Measurements from ENCODE around the gene EFNA5. TPM values are rescaled to one million over a fixed set of nuclear protein-coding genes. Genes with fewer than 3 reads are reported as not detected.

The EFNA5 gene
- total RNA-seq, 1 donor from 2014 or later = 38.9 TPM

GRCh38 chr5:107341376-107342084 is 329.2 kb downstream of the EFNA5 start:
- peaks cover 16% of the 10 kb centered on the region for H3K36me3 Mint-ChIP-seq (ENCODE audit: low read depth)
- H3K27ac Mint-ChIP-seq (ENCODE audit: unreplicated experiment) = no peak overlapping the region
- H3K27me3 Mint-ChIP-seq (ENCODE audit: low read depth) = no peaks in the 10 kb centered on the region
- no peaks in the 10 kb centered on the region for H3K4me1 Mint-ChIP-seq (ENCODE audit: low read depth)
- TF ChIP-seq CTCF (IDR thresholded peaks at IDR 0.05) = no peak
- DNase-seq (ENCODE audit: low spot score) = no peak
- H3K4me3 Mint-ChIP-seq (ENCODE audit: unreplicated experiment) = no peak overlapping the region
- peaks cover 26% of the 10 kb centered on the region for H3K9me3 Mint-ChIP-seq (ENCODE audit: low read depth)

GRCh38 chr5:107340631-107341030 is 330.1 kb downstream of the EFNA5 start:
- H3K27ac Mint-ChIP-seq (ENCODE audit: unreplicated experiment) = no peak overlapping the region
- DNase-seq (ENCODE audit: low spot score) = no peak
- no peaks in the 10 kb centered on the region for H3K4me1 Mint-ChIP-seq (ENCODE audit: low read depth)
- peaks cover 19% of the 10 kb centered on the region for H3K9me3 Mint-ChIP-seq (ENCODE audit: low read depth)
- H3K4me3 Mint-ChIP-seq (ENCODE audit: unreplicated experiment) = no peak overlapping the region
- no peaks in the 10 kb centered on the region for H3K27me3 Mint-ChIP-seq (ENCODE audit: low read depth)
- no peak for TF ChIP-seq CTCF (IDR thresholded peaks at IDR 0.05)
- peaks cover 11% of the 10 kb centered on the region for H3K36me3 Mint-ChIP-seq (ENCODE audit: low read depth)

GRCh38 chr5:107338335-107338734 is 332.4 kb downstream of the EFNA5 start:
- no peaks in the 10 kb centered on the region for H3K36me3 Mint-ChIP-seq (ENCODE audit: low read depth)
- H3K9me3 Mint-ChIP-seq (ENCODE audit: low read depth) = peaks cover 1% of the 10 kb centered on the region
- H3K27me3 Mint-ChIP-seq (ENCODE audit: low read depth) = no peaks in the 10 kb centered on the region
- no peaks in the 10 kb centered on the region for H3K4me1 Mint-ChIP-seq (ENCODE audit: low read depth)
- H3K4me3 Mint-ChIP-seq (ENCODE audit: unreplicated experiment) = no peak overlapping the region
- H3K27ac Mint-ChIP-seq (ENCODE audit: unreplicated experiment) = no peak overlapping the region
- no peak for DNase-seq (ENCODE audit: low spot score)
- TF ChIP-seq CTCF (IDR thresholded peaks at IDR 0.05) = no peak

GRCh38 chr5:107337281-107337680 is 333.5 kb downstream of the EFNA5 start:
- no peak overlapping the region for H3K27ac Mint-ChIP-seq (ENCODE audit: unreplicated experiment)
- no peaks in the 10 kb centered on the region for H3K36me3 Mint-ChIP-seq (ENCODE audit: low read depth)
- no peaks in the 10 kb centered on the region for H3K27me3 Mint-ChIP-seq (ENCODE audit: low read depth)
- no peak for DNase-seq (ENCODE audit: low spot score)
- no peaks in the 10 kb centered on the region for H3K9me3 Mint-ChIP-seq (ENCODE audit: low read depth)
- H3K4me3 Mint-ChIP-seq (ENCODE audit: unreplicated experiment) = no peak overlapping the region
- no peaks in the 10 kb centered on the region for H3K4me1 Mint-ChIP-seq (ENCODE audit: low read depth)
- no peak for TF ChIP-seq CTCF (IDR thresholded peaks at IDR 0.05)

- no peaks in the 10 kb centered on the region for H3K36me3 Mint-ChIP-seq (ENCODE audit: low read depth)
- no peaks in the 10 kb centered on the region for H3K9me3 Mint-ChIP-seq (ENCODE audit: low read depth)
- H3K27ac Mint-ChIP-seq (ENCODE audit: unreplicated experiment) = no peak overlapping the region
- no peak for TF ChIP-seq CTCF (IDR thresholded peaks at IDR 0.05)
- no peak overlapping the region for H3K4me3 Mint-ChIP-seq (ENCODE audit: unreplicated experiment)
- H3K4me1 Mint-ChIP-seq (ENCODE audit: low read depth) = peaks cover 3% of the 10 kb centered on the region
- no peaks in the 10 kb centered on the region for H3K27me3 Mint-ChIP-seq (ENCODE audit: low read depth)
- DNase-seq (ENCODE audit: low spot score) = no peak
Observed at GRCh38 chr5:107331882-107332281, 338.9 kb downstream of the EFNA5 start.
